Neural progenitor cell (in vitro differentiated cells): ENCODE data around the gene UTP14A. TPM values are rescaled to one million over a fixed set of nuclear protein-coding genes. Genes with fewer than 3 reads are reported as not detected.
A peak's percentile ranks its signal among the peaks of the same experiment; 100 is the strongest.
"Not testable (repeated sequence)": the region's sequence is repeated elsewhere in the genome, so short reads cannot be mapped to it uniquely, and the experiment has no call there.

Source experiments
- DNase-seq: peaks from one replicate; pipeline ENCODE4 v3.0.0-alpha.2; 2016; ENCODE audit warnings: low spot score
- H2AFZ ChIP-seq: fragments of 200-600 bp; sonication (generic); replicated peaks from 2 replicates; pipeline ENCODE4 v1.6.1; 2016; ENCODE audit warnings: antibody characterized with exemption
- H3F3A ChIP-seq: fragments of 200-600 bp; sonication (generic); 2 replicates; pipeline ENCODE4 v1.6.1; 2016; ENCODE audit warnings: antibody characterized with exemption, low read depth
- H3K27ac ChIP-seq: fragments of 200-600 bp; sonication (generic); 2 replicates; pipeline ENCODE4 v1.5.1; 2016; ENCODE audit warnings: mild to moderate bottlenecking
- H3K27me3 ChIP-seq: fragments of 200-600 bp; sonication (generic); 2 replicates; pipeline ENCODE4 v1.6.1; 2016; ENCODE audit warnings: mild to moderate bottlenecking, moderate library complexity
- H3K36me3 ChIP-seq: fragments of 200-600 bp; sonication (generic); 2 replicates; pipeline ENCODE4 v1.5.1; 2016
- H3K4me1 ChIP-seq: fragments of 200-600 bp; sonication (generic); 2 replicates; pipeline ENCODE4 v1.6.1; 2016; ENCODE audit warnings: mixed run types
- H3K4me2 ChIP-seq: fragments of 200-600 bp; sonication (generic); 2 replicates; pipeline ENCODE4 v1.6.1; 2016
- H3K4me3 ChIP-seq: fragments of 200-600 bp; sonication (generic); 2 replicates; pipeline ENCODE4 v1.5.1; 2016
- H3K79me2 ChIP-seq: fragments of 200-600 bp; sonication (generic); 2 replicates; pipeline ENCODE4 v1.6.1; 2016; ENCODE audit warnings: low read depth
- H3K9ac ChIP-seq: fragments of 200-600 bp; sonication (generic); 2 replicates; pipeline ENCODE4 v1.6.1; 2016
- H3K9me3 ChIP-seq: fragments of 200-600 bp; sonication (generic); 2 replicates; pipeline ENCODE4 v1.5.1; 2016; ENCODE audit warnings: low read depth
- H4K20me1 ChIP-seq: fragments of 200-600 bp; sonication (generic); 2 replicates; pipeline ENCODE4 v1.6.1; 2016; ENCODE audit warnings: low read depth
- H3K27ac Mint-ChIP-seq: 3 replicates; pipeline ENCODE4 v1.8.0; 2021; ENCODE audit warnings: mixed read lengths
- H3K27me3 Mint-ChIP-seq: 2 replicates; pipeline ENCODE4 v1.8.0; 2022; ENCODE audit warnings: low read depth, mild to moderate bottlenecking, inconsistent platforms, moderate library complexity, mixed read lengths; ENCODE audit not compliant: insufficient read depth
- H3K36me3 Mint-ChIP-seq: 3 replicates; pipeline ENCODE4 v1.8.0; 2021; ENCODE audit warnings: mixed read lengths
- H3K4me1 Mint-ChIP-seq: 3 replicates; pipeline ENCODE4 v1.8.0; 2021; ENCODE audit warnings: mixed read lengths
- H3K4me3 Mint-ChIP-seq: 3 replicates; pipeline ENCODE4 v1.8.0; 2021; ENCODE audit warnings: mild to moderate bottlenecking, moderate library complexity, mixed read lengths
- H3K9me3 Mint-ChIP-seq: 3 replicates; pipeline ENCODE4 v1.8.0; 2020; ENCODE audit warnings: mixed read lengths
- CTCF ChIP-seq: fragments of 200-600 bp; sonication (generic); IDR thresholded peaks from 2 replicates; pipeline ENCODE4 v1.5.1; 2017; ENCODE audit warnings: antibody characterized with exemption, mild to moderate bottlenecking
- EZH2 ChIP-seq: fragments of 200-600 bp; sonication (generic); IDR thresholded peaks from 2 replicates; pipeline ENCODE4 v1.6.1; 2017; ENCODE audit warnings: antibody characterized with exemption, mild to moderate bottlenecking, moderate library complexity
- EZH2phosphoT487 ChIP-seq: fragments of 200-600 bp; sonication (generic); IDR thresholded peaks from 2 replicates; pipeline ENCODE4 v1.6.1; 2017; ENCODE audit warnings: antibody characterized with exemption
- total RNA-seq: library from RNA; depleted of rRNA; stranded (reverse); fragments of >200 nt; gene quantifications from 2 replicates; pipeline ENCODE4 v1.2.3, GENCODE V29; 2015; ENCODE audit warnings: low replicate concordance

UTP14A gene
- total RNA-seq: 8.3 and 10.9 TPM in 2 replicates

GRCh38 chrX:129905787-129906580, at the start of gene UTP14A:
Gene UTP14A (plus strand): TSS chrX:129906164. CDS start chrX:129906211, 47 bp downstream.
- peak within 1 kb of the TSS; percentile 91 for H3K27ac Mint-ChIP-seq
- peak within 1 kb of the TSS; percentile 47 for H3K27ac ChIP-seq
- H3K4me1 ChIP-seq: no peaks in the 10 kb centered on the region
- H3K4me3 Mint-ChIP-seq: peak within 1 kb of the TSS; percentile 99
- no peaks in the 10 kb centered on the region for H3K27me3 Mint-ChIP-seq
- TF ChIP-seq EZH2phosphoT487 (no peak), CTCF (no peak), EZH2 (no peak)
- no peaks in the 10 kb centered on the region for H3K9me3 Mint-ChIP-seq
- H4K20me1 ChIP-seq: no peaks in the 10 kb centered on the region
- H3K36me3 Mint-ChIP-seq: peaks cover 13% of the 10 kb centered on the region
- DNase-seq: peak; percentile 91
- peak within 1 kb of the TSS; percentile 60 for H3K9ac ChIP-seq
- peaks cover 15% of the 10 kb centered on the region for H3K79me2 ChIP-seq
- peaks cover 4% of the 10 kb centered on the region for H3F3A ChIP-seq
- no peaks in the 10 kb centered on the region for H3K36me3 ChIP-seq
- no peaks in the 10 kb centered on the region for H3K9me3 ChIP-seq
- H3K4me2 ChIP-seq: peak within 1 kb of the TSS; percentile 87
- H2AFZ ChIP-seq: peak within 1 kb of the TSS; percentile 21
- H3K27me3 ChIP-seq: no peaks in the 10 kb centered on the region
- peak within 1 kb of the TSS; percentile 74 for H3K4me3 ChIP-seq
- peaks cover 6% of the 10 kb centered on the region for H3K4me1 Mint-ChIP-seq

- H3K9me3 ChIP-seq, H3K4me3 ChIP-seq, H3K27me3 ChIP-seq, H3K27ac Mint-ChIP-seq, H3K36me3 ChIP-seq, H3F3A ChIP-seq, H3K27me3 Mint-ChIP-seq, H3K9ac ChIP-seq, H3K4me3 Mint-ChIP-seq, H3K79me2 ChIP-seq, H2AFZ ChIP-seq, H3K4me1 Mint-ChIP-seq, H3K4me2 ChIP-seq, H4K20me1 ChIP-seq, H3K4me1 ChIP-seq, H3K36me3 Mint-ChIP-seq, DNase-seq, H3K9me3 Mint-ChIP-seq, H3K27ac ChIP-seq: not testable (repeated sequence)
These were observed 46.8 kb upstream of the UTP14A start for GRCh38 chrX:129859134-129859533.

- not testable (repeated sequence) for H3K27me3 ChIP-seq, H4K20me1 ChIP-seq, H2AFZ ChIP-seq, H3F3A ChIP-seq, H3K27ac ChIP-seq, H3K79me2 ChIP-seq, H3K4me3 Mint-ChIP-seq, H3K9me3 ChIP-seq, H3K36me3 Mint-ChIP-seq, H3K36me3 ChIP-seq, H3K27ac Mint-ChIP-seq, H3K9ac ChIP-seq, H3K9me3 Mint-ChIP-seq, H3K4me1 Mint-ChIP-seq, H3K4me3 ChIP-seq, DNase-seq, H3K4me2 ChIP-seq, H3K4me1 ChIP-seq
- H3K27me3 Mint-ChIP-seq: peaks cover 11% of the 10 kb centered on the region
These were observed 39.6 kb upstream of the UTP14A start for GRCh38 chrX:129866321-129866720.

GRCh38 chrX:129872524-129872923, 33.4 kb upstream of the UTP14A start:
- Histone ChIP-seq H3K79me2 (no peaks in the 10 kb centered on the region), H3K27me3 (no peaks in the 10 kb centered on the region), H3K36me3 (no peaks in the 10 kb centered on the region), H3K4me1 (no peaks in the 10 kb centered on the region), H2AFZ (no peak overlapping the region), H4K20me1 (no peaks in the 10 kb centered on the region), H3K4me3 (no peak overlapping the region), H3F3A (no peaks in the 10 kb centered on the region), H3K9me3 (peaks cover 7% of the 10 kb centered on the region), H3K9ac (no peak overlapping the region), H3K4me2 (no peak overlapping the region), H3K27ac (no peak overlapping the region)
- H3K27me3 Mint-ChIP-seq: peaks cover 11% of the 10 kb centered on the region
- peaks cover 3% of the 10 kb centered on the region for H3K4me1 Mint-ChIP-seq
- H3K36me3 Mint-ChIP-seq: no peaks in the 10 kb centered on the region
- H3K27ac Mint-ChIP-seq: no peak overlapping the region
- H3K9me3 Mint-ChIP-seq: peaks cover 4% of the 10 kb centered on the region
- H3K4me3 Mint-ChIP-seq: no peak overlapping the region
- TF ChIP-seq EZH2phosphoT487 (no peak), EZH2 (no peak), CTCF (no peak)
- no peak for DNase-seq
